Esophagus squamous epithelium (tissue), 5 donors: ENCODE data around the gene MINDY3. TPM values are rescaled to one million over a fixed set of nuclear protein-coding genes. Genes with fewer than 3 reads are reported as not detected.

Experiments used
- DNase-seq: peaks from one replicate; lab custom pipeline; 2025; lab: John Stamatoyannopoulos, UW
- H3K27ac ChIP-seq, 4 donors: fragments of 200-600 bp; sonication (generic); one replicate each; pipeline ENCODE4 v1.5.1; 2016 to 2019; ENCODE audit warnings: mild to moderate bottlenecking in 1 of 4
- H3K27me3 ChIP-seq, 4 donors: fragments of 200-600 bp; sonication (generic); 1 replicate in 3 of 4; 2 replicates in 1 of 4; pipeline versions ENCODE4 v1.5.1 to v1.6.0; 2017 to 2021; ENCODE audit warnings: antibody characterized with exemption in 1 of 4
- H3K36me3 ChIP-seq, 3 donors: fragments of 200-600 bp; sonication (generic); one replicate each; pipeline ENCODE4 v1.5.1; 2016 to 2019
- H3K4me1 ChIP-seq, 3 donors: fragments of 200-600 bp; sonication (generic); one replicate each; pipeline ENCODE4 v1.5.1; 2017 to 2019
- H3K4me3 ChIP-seq, 4 donors: fragments of 200-600 bp; sonication (generic); 1 replicate in 3 of 4; 2 replicates in 1 of 4; pipeline ENCODE4 v1.5.1; 2016 to 2019; ENCODE audit warnings: mild to moderate bottlenecking in 2 of 4, moderate library complexity in 1 of 4
- H3K9me3 ChIP-seq, 3 donors: fragments of 200-600 bp; sonication (generic); one replicate each; pipeline ENCODE4 v1.5.1; 2016 to 2019
- POLR2A ChIP-seq, 4 donors: fragments of 450-650 bp; IDR thresholded peaks; one replicate each; pipeline ENCODE4 v1.6.1; 2017; ENCODE audit warnings: antibody characterized with exemption in 4 of 4, mild to moderate bottlenecking in 4 of 4, moderate library complexity in 3 of 4
- WGBS, 2 donors: methylation state at CpG; one replicate each; pipeline ENCODE4 v1.1.5; 2018; 5-methylcytosine and 5-hydroxymethylcytosine counted together
- intact Hi-C: fragments of 100-400 bp; cut with DNase I; formaldehyde crosslinking; loops from one replicate; pipeline ENCODE4 v1.15.0; 2022
- total RNA-seq, 4 donors: library from RNA; depleted of rRNA; stranded (reverse); fragments of >200 nt; gene quantifications; one replicate each; pipeline ENCODE4 v1.1.0, GENCODE V29; 2016
- TF ChIP-seq, protein P1 (sequence below), 6 experiments: fragments of 450-650 bp in 4 of 6; fragments of 200-600 bp in 2 of 6; sonication (generic) in 2 of 6; IDR thresholded peaks; one replicate each; pipeline ENCODE4 v1.5.1; 2016 to 2019; ENCODE audit warnings: antibody characterized with exemption in 6 of 6, mild to moderate bottlenecking in 4 of 6, moderate library complexity in 4 of 6
- donor health status: DM: yes; HTN: yes; CAD: no.

The MINDY3 gene
- total RNA-seq, 4 donors from 2014 or later = 9.5 to 25.0 (median 17.5) TPM

DNA sequence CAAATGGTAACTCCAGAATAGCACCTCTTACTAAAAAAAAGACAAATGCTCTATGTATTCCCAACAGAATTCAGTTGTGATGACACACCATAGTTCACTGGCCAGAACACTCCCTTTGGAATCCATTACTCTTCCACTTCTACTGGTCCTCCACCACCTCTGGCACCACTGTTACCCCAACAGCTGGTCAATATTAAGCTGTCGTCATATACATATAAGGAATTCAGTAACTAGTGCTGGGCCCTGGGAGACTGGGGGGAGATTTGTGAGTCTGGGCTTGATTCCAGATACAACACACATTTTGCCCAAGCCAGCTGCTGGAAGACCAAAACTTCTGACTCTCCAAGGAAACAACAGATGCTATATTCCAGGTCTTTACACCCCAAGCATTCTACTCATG lies 114.6 kb downstream of the MINDY3 start:
- TF ChIP-seq POLR2A (IDR thresholded peaks at IDR 0.05) = no peak
- TF ChIP-seq, protein P1, sequence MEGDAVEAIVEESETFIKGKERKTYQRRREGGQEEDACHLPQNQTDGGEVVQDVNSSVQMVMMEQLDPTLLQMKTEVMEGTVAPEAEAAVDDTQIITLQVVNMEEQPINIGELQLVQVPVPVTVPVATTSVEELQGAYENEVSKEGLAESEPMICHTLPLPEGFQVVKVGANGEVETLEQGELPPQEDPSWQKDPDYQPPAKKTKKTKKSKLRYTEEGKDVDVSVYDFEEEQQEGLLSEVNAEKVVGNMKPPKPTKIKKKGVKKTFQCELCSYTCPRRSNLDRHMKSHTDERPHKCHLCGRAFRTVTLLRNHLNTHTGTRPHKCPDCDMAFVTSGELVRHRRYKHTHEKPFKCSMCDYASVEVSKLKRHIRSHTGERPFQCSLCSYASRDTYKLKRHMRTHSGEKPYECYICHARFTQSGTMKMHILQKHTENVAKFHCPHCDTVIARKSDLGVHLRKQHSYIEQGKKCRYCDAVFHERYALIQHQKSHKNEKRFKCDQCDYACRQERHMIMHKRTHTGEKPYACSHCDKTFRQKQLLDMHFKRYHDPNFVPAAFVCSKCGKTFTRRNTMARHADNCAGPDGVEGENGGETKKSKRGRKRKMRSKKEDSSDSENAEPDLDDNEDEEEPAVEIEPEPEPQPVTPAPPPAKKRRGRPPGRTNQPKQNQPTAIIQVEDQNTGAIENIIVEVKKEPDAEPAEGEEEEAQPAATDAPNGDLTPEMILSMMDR (IDR thresholded peaks at IDR 0.05) = no peak
- intact Hi-C loops = loop anchor here (10.0 kb wide), 1 partner anchor 321 kb away; no protein-coding TSS in a partner anchor
- H3K4me3 ChIP-seq = no peak overlapping the region
- no peaks in the 10 kb centered on the region for H3K4me1 ChIP-seq
- H3K9me3 ChIP-seq = no peaks in the 10 kb centered on the region
- H3K27me3 ChIP-seq = no peaks in the 10 kb centered on the region
- H3K27ac ChIP-seq = peak overlapping the region in 1 of 4 donors; percentile 17
- DNase-seq = no peak
- H3K36me3 ChIP-seq = no peaks in the 10 kb centered on the region
- 86 to 91% methylated on average over 1 of the region's 1 CpG for WGBS, 2 donors

DNA sequence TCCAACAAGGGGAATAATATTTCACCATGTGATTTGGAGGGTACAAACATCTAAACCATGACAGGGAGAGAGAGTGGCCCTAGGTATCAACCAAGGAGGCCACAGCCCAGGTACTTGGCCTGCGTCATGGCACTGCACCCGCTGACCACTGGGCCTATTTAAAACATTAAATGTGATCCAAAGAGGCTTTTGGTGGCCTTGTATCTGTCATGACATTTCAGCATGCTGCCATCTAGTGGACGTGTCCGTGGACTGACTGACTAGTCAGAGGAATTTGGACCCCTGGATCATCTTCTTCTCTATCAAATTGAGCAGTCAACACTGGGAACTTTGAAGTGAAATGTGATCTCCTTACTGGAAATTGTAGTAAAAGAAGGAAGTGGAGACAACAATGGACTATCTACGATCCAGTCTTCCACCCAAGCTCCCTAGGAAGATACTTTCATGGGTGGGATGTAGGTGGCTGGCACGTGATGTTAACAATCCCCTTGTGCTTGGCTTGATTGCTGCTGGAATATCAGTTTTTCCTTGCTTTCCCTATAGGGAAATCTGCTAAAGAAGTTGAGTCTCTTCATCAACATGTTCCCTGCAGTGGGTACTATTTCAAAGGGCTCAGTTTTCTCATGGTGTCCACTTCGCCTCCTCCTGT lies 116.0 kb downstream of the MINDY3 start:
- no peaks in the 10 kb centered on the region for H3K36me3 ChIP-seq
- peaks cover 0 to 2% (median 0%) of the 10 kb centered on the region in 3 donors for H3K4me1 ChIP-seq
- H3K27me3 ChIP-seq = no peaks in the 10 kb centered on the region
- DNase-seq = no peak
- H3K27ac ChIP-seq = no peak overlapping the region
- no peak for TF ChIP-seq POLR2A (IDR thresholded peaks at IDR 0.05)
- TF ChIP-seq, protein P1 (IDR thresholded peaks at IDR 0.05) = peak in 4 of 6 experiments; percentile 13 to 43 (median 27)
- H3K4me3 ChIP-seq = no peak overlapping the region
- intact Hi-C loops = loop anchor here (10.0 kb wide), 1 partner anchor 320 kb away; no protein-coding TSS in a partner anchor
- 29 to 49% methylated on average over 7 of the region's 7 CpGs for WGBS, 2 donors
- H3K9me3 ChIP-seq = no peaks in the 10 kb centered on the region

DNA sequence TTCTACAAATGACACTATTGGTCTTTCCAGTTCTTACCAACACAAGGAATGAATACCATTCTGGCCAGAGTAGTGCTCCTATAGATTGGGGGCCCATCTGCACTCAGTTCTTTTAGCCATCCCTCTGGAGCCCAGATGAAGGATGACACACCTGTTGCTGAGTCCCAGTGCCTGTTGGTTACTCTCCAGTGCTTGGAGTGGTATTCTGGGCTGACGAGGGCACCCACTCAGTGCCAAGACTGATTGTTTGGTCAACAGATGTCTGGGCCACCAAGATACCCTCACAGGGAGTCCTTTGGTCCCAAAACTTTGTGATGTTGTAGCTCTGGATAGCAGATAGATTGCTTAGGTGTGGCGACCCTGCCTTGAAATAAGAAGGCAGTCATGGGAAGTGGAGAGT lies 116.9 kb downstream of the MINDY3 start:
- H3K36me3 ChIP-seq = no peaks in the 10 kb centered on the region
- H3K4me3 ChIP-seq = no peak overlapping the region
- intact Hi-C loops = loop anchor here (10.0 kb wide), 1 partner anchor 319 kb away; no protein-coding TSS in a partner anchor
- H3K27me3 ChIP-seq = no peaks in the 10 kb centered on the region
- no peaks in the 10 kb centered on the region for H3K9me3 ChIP-seq
- 67 to 89% methylated on average over 1 to 2 of the region's 2 CpGs for WGBS, 2 donors
- no peak for DNase-seq
- TF ChIP-seq, protein P1 (IDR thresholded peaks at IDR 0.05) = no peak
- TF ChIP-seq POLR2A (IDR thresholded peaks at IDR 0.05) = no peak
- peaks cover 0 to 10% (median 0%) of the 10 kb centered on the region in 3 donors for H3K4me1 ChIP-seq
- H3K27ac ChIP-seq = no peak overlapping the region

DNA sequence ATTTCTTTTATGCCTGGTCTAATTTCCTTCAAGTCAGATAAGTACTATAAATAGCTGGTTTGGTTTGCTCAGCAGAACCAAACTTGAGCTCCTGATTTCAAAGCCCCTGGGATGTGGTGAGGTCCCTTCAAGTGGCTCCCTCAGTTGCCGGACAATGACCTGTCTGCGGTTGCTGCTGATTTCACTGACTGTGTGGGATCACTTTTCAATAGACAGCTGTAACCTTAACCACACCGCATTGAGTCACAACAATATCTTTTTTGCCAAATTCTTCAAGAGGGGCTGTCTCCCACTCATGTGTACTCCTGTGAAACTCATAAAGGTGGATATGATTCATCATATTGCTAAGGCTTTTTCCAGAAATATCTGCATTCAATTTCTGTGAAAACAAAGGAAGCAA lies 117.5 kb downstream of the MINDY3 start:
- intact Hi-C loops = loop anchor here (10.0 kb wide), 1 partner anchor 318 kb away; no protein-coding TSS in a partner anchor
- DNase-seq = no peak
- no peak overlapping the region for H3K27ac ChIP-seq
- 88 to 96% methylated on average over 3 of the region's 3 CpGs for WGBS, 2 donors
- no peak overlapping the region for H3K4me3 ChIP-seq
- H3K36me3 ChIP-seq = no peaks in the 10 kb centered on the region
- peaks cover 0 to 10% (median 0%) of the 10 kb centered on the region in 3 donors for H3K4me1 ChIP-seq
- TF ChIP-seq, protein P1 (IDR thresholded peaks at IDR 0.05) = no peak
- TF ChIP-seq POLR2A (IDR thresholded peaks at IDR 0.05) = no peak
- H3K27me3 ChIP-seq = no peaks in the 10 kb centered on the region
- no peaks in the 10 kb centered on the region for H3K9me3 ChIP-seq

DNA sequence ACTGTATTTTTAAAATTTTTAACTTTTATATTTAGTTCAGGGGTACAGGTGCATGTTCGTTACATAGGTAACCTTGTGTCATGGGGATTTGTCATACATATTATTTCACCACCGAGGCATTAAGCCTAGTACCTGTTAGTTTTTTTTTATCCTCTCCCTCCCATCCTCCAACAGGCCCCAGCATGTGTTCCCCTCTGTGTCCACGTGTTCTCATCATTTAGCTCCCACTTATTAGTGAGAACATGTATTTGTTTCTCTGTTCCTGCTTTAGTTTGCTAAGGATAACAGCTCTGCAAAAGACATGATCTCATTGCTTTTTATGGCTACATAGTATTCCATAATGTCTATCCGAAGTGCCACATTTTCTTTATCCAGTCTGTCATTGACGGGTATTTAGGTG lies 118.2 kb downstream of the MINDY3 start:
- Histone ChIP-seq H3K4me3 (no peak overlapping the region), H3K36me3 (no peaks in the 10 kb centered on the region), H3K4me1 (peaks cover 0 to 10% (median 2%) of the 10 kb centered on the region in 3 donors), H3K27me3 (no peaks in the 10 kb centered on the region), H3K9me3 (no peaks in the 10 kb centered on the region), H3K27ac (no peak overlapping the region)
- DNase-seq = no peak
- intact Hi-C loops = loop anchor here (10.0 kb wide), 1 partner anchor 317 kb away; no protein-coding TSS in a partner anchor
- 37 to 51% methylated on average over 4 to 5 of the region's 5 CpGs for WGBS, 2 donors
- TF ChIP-seq, protein P1 (IDR thresholded peaks at IDR 0.05) = no peak
- TF ChIP-seq POLR2A (IDR thresholded peaks at IDR 0.05) = no peak
